ENCODE measurements around the gene GPR62.

The GPR62 gene

DNA sequence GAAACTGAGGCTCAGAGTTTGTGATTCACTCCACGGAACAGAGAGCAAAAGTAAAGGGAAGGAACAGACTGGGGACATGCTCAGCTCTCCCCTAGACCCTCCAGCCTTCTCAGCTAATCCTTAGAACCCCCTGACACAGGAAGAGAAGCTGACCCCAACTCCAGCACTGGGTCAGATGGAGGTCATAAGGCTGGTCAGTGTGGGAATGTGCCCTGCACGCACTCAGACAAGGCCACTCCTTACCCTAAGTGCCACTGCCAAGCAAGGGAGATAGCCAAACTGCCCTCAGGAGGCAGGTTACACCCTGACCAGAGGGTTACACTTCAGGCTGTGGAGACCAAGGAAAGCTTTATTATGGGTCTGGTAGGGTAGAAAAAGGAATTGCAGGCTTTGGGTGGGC is 39.3 kb downstream of the GPR62 start:
- no peak for DNase-seq

DNA sequence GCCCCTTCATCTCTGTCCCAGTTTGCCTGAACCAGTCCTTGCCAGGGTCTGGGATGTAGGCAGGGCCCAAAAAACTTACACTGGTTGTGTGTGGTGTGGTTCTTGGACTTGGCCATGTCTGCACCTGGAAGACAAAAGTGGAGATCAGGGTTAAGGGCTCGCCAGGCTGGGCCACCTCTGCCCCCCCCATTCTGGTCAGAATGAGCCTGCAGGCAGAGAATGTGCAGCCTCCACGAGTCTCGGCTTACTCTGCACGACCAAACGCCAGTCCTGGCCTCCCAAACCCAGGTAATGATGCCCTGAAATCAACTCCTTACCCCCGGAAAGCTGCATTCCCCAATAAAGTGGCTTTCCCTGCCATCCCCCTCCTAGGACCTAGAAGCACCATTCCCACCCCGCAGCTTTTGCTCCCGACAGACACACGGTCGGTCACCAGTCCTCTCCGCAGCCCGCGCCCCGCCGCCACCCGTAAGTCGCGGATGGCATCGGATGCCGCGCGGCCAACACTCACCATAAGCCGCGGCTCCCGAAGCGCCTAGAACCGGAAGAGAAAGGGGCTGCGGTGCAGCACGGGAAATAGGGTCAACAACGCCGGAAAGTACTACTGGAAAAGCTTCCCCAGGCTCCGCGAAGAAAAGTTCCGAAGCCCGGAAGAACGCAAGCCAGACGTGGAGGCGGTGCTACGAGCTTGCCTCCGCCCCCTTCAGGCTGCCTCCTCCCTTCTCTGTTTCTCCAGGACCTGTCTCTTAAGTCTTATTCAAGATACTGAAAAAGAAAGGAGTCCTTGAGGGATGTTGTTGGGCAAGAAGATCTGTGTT is 40.4 kb downstream of the GPR62 start, which contains the start of gene RPL29:
Gene RPL29 (minus strand): TSS at position 550 of the 818 bp plus-strand sequence. CDS start 434 bp downstream, at position 116.
- peak; percentile 93 to 95 for DNase-seq

DNA sequence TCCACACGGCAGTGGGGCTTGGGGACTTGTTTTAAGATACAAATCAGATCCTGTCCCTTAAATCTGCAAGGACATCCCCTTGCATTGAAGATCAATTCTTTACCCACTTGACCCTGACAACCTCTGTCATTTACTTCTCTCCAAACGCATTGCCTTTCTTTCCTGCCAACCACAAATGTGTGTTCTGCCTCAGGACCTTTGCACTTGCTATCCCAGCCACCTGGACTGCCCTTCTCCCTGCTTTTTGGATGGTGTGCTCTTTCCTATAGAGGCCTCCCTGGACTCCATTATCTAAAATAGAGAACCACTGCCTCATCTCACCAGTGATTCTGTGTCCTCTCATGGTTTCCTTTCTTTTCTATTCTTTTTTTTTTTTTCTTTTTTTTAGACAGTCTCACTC is 42.0 kb downstream of the GPR62 start:
- DNase-seq = no peak

DNA sequence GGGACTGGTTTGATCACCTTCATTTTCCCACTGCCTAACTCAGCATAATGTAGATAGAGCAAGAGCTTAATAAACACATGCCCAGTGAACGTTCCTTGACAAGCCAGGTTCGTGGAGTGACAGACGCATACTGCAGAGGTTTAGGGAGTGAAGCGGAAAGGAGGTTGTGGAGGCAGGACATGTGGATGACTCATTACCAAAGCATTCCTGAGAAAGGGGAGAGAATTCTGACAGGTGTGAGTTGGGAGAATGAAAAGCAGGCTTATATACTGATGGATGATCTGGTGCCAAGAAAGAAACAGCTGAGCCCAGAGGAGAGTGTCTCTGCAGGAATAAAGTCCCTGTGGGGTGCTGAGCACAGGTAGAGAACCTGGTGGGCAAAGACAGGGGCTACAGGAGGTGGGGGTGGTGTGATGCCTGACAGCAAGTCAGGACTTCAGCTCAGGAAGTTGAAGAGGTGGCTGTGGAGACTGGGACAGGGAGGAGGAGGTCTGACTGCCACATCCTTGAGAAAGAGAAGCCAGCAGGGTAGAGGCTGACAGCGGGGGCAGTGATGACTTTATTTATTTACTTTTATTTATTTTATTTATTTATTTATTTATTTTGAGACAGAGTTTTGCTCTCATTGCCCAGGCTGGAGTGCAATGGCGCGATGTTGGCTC is 42.9 kb downstream of the GPR62 start:
- no peak for DNase-seq

DNA sequence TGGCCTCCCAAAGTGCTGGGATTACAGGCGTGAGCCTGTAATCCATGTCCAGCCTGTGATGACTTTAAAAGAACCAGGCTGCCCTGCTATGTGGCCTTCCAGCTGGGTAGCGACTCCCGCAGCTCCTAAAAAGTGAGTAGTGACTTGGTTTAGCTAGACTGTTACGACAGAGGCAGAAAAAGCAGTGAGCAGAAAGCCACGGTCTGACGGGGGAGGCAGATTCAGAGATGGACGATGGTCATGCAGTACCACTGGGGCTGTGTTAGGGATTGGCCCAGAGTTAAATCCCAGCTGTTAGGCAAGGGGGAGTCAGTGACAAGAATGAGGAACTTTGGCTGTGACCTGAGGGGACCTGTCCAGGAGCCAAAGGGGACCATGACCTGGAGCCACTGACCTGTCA is 43.6 kb downstream of the GPR62 start:
- no peak for DNase-seq

DNA sequence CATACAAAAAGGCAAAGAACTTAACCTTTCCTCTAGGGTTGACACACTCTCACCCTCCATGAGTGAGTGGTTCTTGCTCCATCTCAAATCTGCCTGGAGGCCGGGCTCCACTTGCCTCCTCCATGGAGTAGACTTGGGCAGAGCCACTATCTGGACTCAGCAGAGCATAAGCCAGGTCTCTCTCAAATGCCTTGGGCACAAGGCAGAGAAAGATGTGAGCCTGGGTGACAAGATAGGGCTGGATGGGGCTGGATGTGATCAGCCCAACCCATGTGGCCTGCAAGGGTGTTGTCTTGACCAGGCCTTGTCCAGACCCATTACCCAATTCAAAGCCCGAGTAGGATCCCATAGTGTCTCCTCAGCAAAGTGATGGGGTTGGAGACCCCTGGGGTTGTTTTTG is 44.7 kb downstream of the GPR62 start:
- DNase-seq = no peak

DNA sequence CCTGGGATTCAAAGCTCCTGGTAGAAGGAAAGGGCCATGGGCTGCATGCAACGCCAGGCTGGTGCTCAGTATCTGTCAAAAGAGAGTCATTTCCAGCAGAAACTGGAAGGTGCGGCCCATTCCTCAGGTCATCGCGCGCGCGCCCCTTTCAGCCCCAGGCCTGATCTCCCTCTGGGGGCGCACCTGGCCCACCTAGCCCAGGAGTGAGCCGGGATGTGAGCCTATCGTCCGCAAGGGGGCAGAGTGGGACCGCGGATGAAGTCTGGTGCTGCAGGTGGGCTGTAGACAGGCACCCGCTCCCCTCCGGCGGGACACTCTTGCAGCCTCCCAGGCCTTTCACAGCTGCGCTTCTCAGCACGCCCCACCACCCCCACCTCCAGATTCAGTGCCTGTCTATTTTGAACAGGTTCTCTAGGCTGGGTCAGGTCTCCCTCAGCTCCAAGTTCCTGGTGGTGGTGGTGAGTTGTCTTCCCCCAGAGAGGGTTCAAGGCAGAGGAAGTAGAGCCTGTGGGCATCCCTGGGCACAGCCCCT is 46.3 kb downstream of the GPR62 start:
- DNase-seq = peak; percentile 85 to 88

DNA sequence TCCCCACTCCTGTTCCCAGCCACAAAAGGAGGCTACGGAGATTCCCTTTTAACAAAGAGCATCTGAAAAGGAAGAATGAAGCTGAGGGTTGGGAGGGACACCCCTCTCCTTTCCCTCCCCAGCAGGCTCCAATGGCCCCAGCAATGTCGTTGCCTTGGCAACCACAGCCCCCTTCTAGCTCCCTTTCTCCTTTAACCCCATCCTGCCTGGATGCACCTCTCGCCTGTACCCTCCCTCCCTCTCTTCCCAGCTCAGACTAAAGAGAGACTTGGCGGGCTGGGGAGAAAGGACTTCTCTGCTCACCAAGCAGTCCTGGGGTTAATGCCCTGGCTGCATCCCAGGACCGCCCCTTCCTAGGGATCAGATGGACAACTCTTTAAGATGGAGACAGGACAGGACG is 47.6 kb downstream of the GPR62 start:
- DNase-seq = no peak

DNA sequence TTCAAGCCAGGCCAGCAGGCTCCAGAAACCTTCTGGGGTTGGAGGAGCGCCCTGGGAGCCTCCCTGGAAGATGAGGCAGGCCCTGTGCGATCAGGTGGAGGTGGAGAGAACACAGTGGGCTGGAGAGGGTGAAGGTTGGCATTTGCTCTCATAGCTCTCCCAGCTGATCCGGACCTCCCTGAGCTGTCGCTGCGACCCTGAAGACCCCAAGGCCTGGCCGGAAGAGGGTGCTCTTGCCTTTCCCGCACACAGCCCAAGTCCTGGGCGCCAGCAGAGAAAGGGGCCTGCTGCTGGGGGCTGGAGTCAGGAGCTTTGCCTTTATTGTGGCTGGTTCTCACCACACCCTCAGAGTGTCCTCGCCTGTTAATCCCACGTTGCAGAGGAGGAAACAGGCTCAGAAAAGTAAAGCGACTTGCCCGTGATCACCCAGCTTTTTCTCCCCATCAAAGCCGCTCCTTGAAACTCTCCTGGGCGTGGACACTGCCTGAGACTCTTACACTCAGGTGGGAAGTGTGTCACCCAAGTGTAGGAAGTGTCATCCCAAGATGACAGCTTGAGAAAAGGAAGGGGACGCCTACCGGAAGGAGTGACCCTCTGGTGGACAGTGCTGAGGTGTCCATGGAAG is 49.1 kb downstream of the GPR62 start:
- DNase-seq = no peak

DNA sequence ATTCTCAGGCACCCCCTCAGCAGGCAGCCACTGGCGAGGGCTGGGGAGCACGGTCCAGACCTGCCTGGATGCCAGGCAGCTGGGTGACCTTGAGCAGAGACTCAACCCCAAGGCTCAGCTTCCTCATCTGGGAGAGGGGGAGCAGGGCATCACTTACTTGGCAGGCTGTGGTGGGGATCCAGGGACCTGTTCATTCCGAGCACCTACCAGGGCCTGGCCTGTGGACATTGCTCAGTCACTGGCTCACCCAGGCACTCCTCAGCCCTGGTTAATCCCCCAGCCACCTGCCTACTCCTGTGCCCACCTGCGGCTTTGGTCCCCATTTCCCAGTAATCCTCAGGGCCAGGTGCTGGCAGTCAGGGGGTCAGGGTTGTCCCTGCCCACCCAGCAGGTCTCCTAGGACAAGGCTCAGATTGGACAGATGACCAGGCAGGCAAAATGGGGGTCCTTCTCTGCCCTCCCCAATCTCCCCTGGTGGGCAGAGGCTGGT is 49.8 kb downstream of the GPR62 start:
- DNase-seq = no peak

DNA sequence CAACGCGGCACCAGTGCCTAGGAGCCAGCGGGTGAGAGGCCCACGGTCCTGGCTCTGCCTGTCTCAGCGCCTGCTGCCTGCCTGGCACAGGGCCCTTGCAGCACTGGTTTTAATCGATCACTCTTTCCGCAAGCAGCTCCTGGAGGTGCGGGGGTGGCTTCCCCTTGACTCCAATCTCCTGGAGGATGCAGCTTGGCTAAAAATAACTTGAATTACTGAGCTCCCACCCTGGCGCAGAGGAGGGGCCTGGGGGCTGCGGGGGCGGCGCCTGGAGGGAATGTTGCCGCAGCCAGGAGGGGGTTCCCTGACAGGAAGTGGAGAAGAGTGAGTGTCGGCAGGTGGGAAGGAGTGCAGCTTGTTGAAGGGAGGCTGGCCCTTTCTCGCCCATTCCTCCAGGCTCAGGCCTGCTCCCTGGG is 50.4 kb downstream of the GPR62 start:
- DNase-seq = no peak

DNA sequence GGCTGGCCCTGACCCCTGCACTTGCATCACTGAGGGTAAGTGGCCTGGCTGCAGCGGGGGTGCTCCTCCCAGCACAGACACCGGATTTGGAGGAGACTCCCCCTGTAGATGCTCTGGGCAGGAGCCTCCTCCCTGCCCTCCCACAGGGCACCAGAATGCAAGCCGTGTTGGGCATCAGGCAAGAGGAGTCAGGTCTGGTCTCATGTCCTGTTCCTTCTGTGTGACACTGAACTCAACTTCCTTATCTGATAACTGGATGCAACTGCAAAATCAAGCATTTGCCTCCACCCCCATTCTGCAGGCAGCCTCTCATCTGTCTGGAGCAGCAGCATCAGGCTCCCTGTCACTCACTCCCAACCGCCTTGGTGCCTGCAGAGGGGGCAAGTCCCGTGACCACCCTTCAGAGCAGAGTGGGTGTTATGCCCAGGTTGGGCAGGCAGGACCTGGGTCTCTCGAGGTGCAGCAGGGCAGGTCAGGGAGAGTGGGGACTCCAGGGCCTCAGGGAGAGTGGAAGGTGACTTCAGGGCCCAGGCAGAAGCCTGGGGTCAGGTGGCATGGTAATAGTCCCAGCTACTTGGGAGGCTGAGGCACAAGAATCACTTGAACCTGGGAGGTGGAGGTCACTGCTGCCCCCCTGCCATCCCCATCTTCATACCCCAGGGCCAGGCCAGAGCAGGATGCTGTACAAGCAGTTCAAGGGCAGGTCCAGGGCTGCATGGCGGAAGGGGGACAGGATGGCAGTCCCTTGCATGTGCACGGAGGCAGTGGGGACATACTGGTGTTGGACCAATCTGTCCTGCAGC is 51.0 kb downstream of the GPR62 start:
- no peak for DNase-seq

DNA sequence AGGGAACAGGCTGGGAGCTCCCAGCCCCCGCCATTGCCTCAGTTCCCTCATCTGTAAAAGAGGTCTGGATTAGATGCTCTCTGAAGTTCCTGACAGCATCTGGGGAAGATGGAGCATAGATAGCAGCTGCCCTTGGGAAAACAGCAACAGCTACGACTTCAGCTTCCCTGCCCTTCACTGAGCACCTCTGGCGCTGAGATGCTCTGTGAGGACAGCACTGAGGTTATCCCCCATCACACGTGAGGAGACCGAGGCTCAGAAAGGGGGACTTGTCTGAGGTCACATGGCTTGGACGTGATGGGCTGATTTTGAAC is 51.6 kb downstream of the GPR62 start:
- no peak for DNase-seq
